ENCODE results near the gene BACE2. TPM values are rescaled to one million over a fixed set of nuclear protein-coding genes. Genes with fewer than 3 reads are reported as not detected.

BACE2 gene
- total RNA-seq, 1 experiment from 2014 or later, result 21.3 TPM

DNA sequence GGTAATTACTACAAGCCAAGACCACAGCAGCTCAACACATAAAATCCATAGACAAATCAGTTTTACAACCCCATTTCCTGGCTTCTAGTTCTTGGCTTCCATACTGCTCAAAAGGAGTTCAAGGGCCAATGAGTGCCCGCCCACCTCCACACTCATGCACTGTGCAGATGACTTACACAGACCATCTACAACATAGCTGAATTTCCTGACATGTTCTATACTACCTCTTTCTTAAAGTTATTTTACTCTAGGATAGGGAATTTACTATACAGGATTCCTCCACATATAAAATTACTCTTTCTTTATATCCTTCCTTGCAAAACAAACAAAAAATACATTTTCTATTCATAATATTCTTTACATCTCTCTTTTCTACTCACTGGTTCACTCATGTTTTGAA lies 14.6 kb downstream of the BACE2 start:
- no peaks in the 10 kb centered on the region for H3K36me3 Mint-ChIP-seq (ENCODE audit: insufficient read depth, unreplicated experiment)
- ChIA-PET CTCF (interaction anchor here (0.8 to 2.9 kb wide), 3 partner anchors 13 to 99 kb away, joined by 3 to 17 read pairs (median 5); no protein-coding TSS in a partner anchor), POLR2A (interaction anchor here (1.0 to 1.4 kb wide), 2 partner anchors 11 to 13 kb away, joined by 3 to 7 read pairs; no protein-coding TSS in a partner anchor)
- intact Hi-C loops (cut with micrococcal nuclease), result no loop called here
- H3K27ac Mint-ChIP-seq (ENCODE audit: low read depth, unreplicated experiment), result no peak overlapping the region
- H3K4me3 Mint-ChIP-seq (ENCODE audit: unreplicated experiment), result no peak overlapping the region
- TF ChIP-seq, protein P1, sequence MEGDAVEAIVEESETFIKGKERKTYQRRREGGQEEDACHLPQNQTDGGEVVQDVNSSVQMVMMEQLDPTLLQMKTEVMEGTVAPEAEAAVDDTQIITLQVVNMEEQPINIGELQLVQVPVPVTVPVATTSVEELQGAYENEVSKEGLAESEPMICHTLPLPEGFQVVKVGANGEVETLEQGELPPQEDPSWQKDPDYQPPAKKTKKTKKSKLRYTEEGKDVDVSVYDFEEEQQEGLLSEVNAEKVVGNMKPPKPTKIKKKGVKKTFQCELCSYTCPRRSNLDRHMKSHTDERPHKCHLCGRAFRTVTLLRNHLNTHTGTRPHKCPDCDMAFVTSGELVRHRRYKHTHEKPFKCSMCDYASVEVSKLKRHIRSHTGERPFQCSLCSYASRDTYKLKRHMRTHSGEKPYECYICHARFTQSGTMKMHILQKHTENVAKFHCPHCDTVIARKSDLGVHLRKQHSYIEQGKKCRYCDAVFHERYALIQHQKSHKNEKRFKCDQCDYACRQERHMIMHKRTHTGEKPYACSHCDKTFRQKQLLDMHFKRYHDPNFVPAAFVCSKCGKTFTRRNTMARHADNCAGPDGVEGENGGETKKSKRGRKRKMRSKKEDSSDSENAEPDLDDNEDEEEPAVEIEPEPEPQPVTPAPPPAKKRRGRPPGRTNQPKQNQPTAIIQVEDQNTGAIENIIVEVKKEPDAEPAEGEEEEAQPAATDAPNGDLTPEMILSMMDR (IDR thresholded peaks at IDR 0.05; ENCODE audit: unreplicated experiment), result no peak
- H3K4me1 Mint-ChIP-seq (ENCODE audit: insufficient read depth, unreplicated experiment), result peaks cover 10% of the 10 kb centered on the region
- BruUV-seq (replicated peaks), result no TSS peak
- H3K9me3 Mint-ChIP-seq (ENCODE audit: unreplicated experiment), result no peaks in the 10 kb centered on the region
- H3K27me3 Mint-ChIP-seq (ENCODE audit: insufficient read depth, unreplicated experiment), result no peaks in the 10 kb centered on the region
- no peak for DNase-seq (ENCODE audit: unreplicated experiment)

DNA sequence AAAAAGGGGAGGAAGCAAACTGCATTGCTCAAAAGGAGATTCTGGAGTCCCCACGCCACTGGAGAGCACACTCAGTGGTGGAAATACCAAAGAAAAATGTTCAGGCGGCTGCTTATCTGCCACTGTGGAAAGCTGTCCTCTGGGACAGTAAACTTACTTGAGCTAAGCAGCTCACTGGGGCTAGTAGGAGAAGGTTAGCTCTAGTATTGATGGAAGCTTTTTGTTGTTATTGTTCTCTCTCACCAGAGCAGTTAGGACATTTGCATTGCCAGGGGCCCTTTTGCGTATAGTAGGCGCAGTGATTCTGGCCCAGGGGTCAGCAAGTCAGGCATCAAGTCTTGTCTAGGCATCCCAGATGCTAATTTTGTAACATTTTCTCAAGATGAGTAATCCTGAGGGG lies 15.6 kb downstream of the BACE2 start:
- no peak for DNase-seq (ENCODE audit: unreplicated experiment)
- TF ChIP-seq, protein P1 (IDR thresholded peaks at IDR 0.05; ENCODE audit: unreplicated experiment), result no peak
- CTCF ChIA-PET, result interaction anchor here (0.5 to 2.9 kb wide), 6 partner anchors 10 to 49 kb away, joined by 3 to 17 read pairs (median 5); no protein-coding TSS in a partner anchor
- POLR2A ChIA-PET, result no interaction called here
- no peaks in the 10 kb centered on the region for H3K36me3 Mint-ChIP-seq (ENCODE audit: insufficient read depth, unreplicated experiment)
- intact Hi-C loops (cut with micrococcal nuclease), result no loop called here
- H3K27me3 Mint-ChIP-seq (ENCODE audit: insufficient read depth, unreplicated experiment), result no peaks in the 10 kb centered on the region
- no peaks in the 10 kb centered on the region for H3K9me3 Mint-ChIP-seq (ENCODE audit: unreplicated experiment)
- no TSS peak for BruUV-seq (replicated peaks)
- H3K4me3 Mint-ChIP-seq (ENCODE audit: unreplicated experiment), result no peak overlapping the region
- H3K4me1 Mint-ChIP-seq (ENCODE audit: insufficient read depth, unreplicated experiment), result peaks cover 10% of the 10 kb centered on the region
- H3K27ac Mint-ChIP-seq (ENCODE audit: low read depth, unreplicated experiment), result no peak overlapping the region

DNA sequence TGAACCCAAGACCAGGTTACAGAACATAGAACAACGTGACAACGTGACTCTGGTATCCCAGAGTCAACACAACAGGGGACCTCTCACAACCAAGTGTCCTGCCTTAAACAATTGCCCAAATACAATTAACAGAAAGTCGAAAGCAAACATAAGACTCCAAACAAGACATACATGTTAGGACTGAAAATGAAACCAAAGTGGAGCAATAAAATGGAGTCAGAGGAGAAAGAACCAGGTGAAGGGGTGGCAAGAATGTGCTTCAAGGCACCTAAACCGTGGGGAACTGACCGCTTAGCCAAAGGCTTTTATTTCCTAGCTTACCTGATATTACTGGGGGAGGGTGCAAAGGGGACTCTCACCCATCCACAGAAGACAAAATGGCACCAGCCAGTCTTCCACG lies 17.8 kb downstream of the BACE2 start:
- no peak overlapping the region for H3K4me3 Mint-ChIP-seq (ENCODE audit: unreplicated experiment)
- no peak for DNase-seq (ENCODE audit: unreplicated experiment)
- TF ChIP-seq, protein P1 (IDR thresholded peaks at IDR 0.05; ENCODE audit: unreplicated experiment), result no peak
- no peak overlapping the region for H3K27ac Mint-ChIP-seq (ENCODE audit: low read depth, unreplicated experiment)
- H3K9me3 Mint-ChIP-seq (ENCODE audit: unreplicated experiment), result peaks cover 11% of the 10 kb centered on the region
- no TSS peak for BruUV-seq (replicated peaks)
- no peaks in the 10 kb centered on the region for H3K4me1 Mint-ChIP-seq (ENCODE audit: insufficient read depth, unreplicated experiment)
- ChIA-PET POLR2A (no interaction called here), CTCF (interaction anchor here (0.6 to 2.4 kb wide), 3 partner anchors 9 to 1119 kb away, joined by 3 to 9 read pairs (median 4); no protein-coding TSS in a partner anchor)
- no peaks in the 10 kb centered on the region for H3K27me3 Mint-ChIP-seq (ENCODE audit: insufficient read depth, unreplicated experiment)
- intact Hi-C loops (cut with micrococcal nuclease), result no loop called here
- no peaks in the 10 kb centered on the region for H3K36me3 Mint-ChIP-seq (ENCODE audit: insufficient read depth, unreplicated experiment)

DNA sequence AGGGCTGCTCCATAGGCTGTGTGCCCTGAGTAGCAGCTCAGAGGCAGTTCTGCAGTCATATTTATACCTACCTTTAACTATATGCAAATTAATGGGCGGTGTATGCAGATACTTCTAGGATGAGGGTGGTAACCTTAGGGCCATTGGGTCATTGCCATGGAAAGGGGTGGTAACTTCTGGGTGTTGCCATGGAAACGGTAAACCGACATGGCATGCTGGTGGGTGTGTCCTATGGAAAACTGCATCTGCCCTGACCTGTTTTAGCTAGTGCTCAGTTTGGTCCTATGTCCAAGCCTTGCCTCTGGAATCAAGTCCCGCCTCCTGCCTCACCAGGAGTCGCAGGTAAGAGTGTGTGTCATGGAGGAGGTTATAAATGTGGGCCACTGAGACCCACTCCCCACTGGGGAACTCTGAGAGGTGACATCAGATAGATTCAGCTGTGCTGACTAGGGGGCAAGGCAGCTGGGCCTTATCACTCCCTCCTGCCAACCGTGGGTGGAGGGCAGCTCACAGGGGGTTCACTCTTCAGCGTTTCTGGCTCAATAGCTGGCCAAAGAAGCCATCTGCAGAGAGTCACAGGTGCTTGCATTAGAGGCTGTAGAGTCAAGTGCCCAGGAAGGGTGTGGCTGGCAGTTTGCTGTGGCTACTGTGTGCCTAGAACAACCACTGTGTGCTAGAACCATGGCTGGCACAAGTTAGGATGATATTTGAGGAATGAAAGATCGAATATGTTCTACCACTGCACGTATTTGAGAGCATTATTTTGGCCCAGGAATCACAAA lies 19.0 kb downstream of the BACE2 start:
- POLR2A ChIA-PET, result no interaction called here
- TF ChIP-seq, protein P1 (IDR thresholded peaks at IDR 0.05; ENCODE audit: unreplicated experiment), result no peak
- CTCF ChIA-PET, result interaction anchor here (0.6 to 0.8 kb wide), 2 partner anchors 16 to 53 kb away, joined by 3 read pairs; no protein-coding TSS in a partner anchor
- intact Hi-C loops (cut with micrococcal nuclease), result no loop called here
- Mint-ChIP-seq H3K9me3 (ENCODE audit: unreplicated experiment) (peaks cover 11% of the 10 kb centered on the region), H3K36me3 (ENCODE audit: insufficient read depth, unreplicated experiment) (no peaks in the 10 kb centered on the region), H3K4me3 (ENCODE audit: unreplicated experiment) (no peak overlapping the region), H3K27ac (ENCODE audit: low read depth, unreplicated experiment) (no peak overlapping the region), H3K27me3 (ENCODE audit: insufficient read depth, unreplicated experiment) (no peaks in the 10 kb centered on the region), H3K4me1 (ENCODE audit: insufficient read depth, unreplicated experiment) (peaks cover 2% of the 10 kb centered on the region)
- no peak for DNase-seq (ENCODE audit: unreplicated experiment)
- BruUV-seq (replicated peaks), result no TSS peak
